HepG2 (cell line): ENCODE data around the gene INTS3. TPM values are rescaled to one million over a fixed set of nuclear protein-coding genes. Genes with fewer than 3 reads are reported as not detected.

Source experiments
- ATAC-seq: fragments of 200-7000 bp; cut with Tn5 transposase; 3 replicates; pipeline ENCODE4 v1.9.1; 2020; ENCODE audit warnings: mild to moderate bottlenecking, moderate library complexity
- BruUV-seq: library from RNA; stranded (reverse); fragments of 400-500 nt; replicated peaks from 2 replicates; lab custom pipeline; 2021; lab: Mats Ljungman, UMichigan
- CTCF ChIA-PET: fragments of 300-600 bp; formaldehyde crosslinking; extraction: SDS; loops from one replicate; lab custom pipeline; 2021; ENCODE audit warnings: low total read pairs, inconsistent platforms, low intra/inter-chr PET ratio; lab: Yijun Ruan, JAX
- POLR2A ChIA-PET: fragments of 350-600 bp; sonication (Branson Sonifier 250); formaldehyde crosslinking; loops from one replicate; lab custom pipeline; 2020; ENCODE audit warnings: antibody characterized with exemption, inconsistent platforms; lab: Yijun Ruan, JAX
- DNase-seq: peaks from one replicate; pipeline ENCODE4 v3.0.0-alpha.2; 2015; ENCODE audit warnings: low spot score
- FAIRE-seq: peaks from 3 replicates; lab custom pipeline; 2011; peaks lifted over from hg19 to GRCh38; lab: Jason Lieb, UNC
- H2AFZ ChIP-seq: one replicate; pipeline ENCODE4 v1.6.1; 2011; ENCODE audit warnings: low read length, inconsistent platforms
- H3K27ac ChIP-seq: fragments of 300-600 bp; 3 replicates; pipeline ENCODE4 v1.8.0; 2011; ENCODE audit warnings: mixed run types, mild to moderate bottlenecking, mixed read lengths, low read length, inconsistent platforms; ENCODE audit not compliant: insufficient read depth; ENCODE audit errors: extremely low read length
- H3K27me3 ChIP-seq, 2 experiments: fragments of 200-600 bp in 1 of 2; 2 replicates in 1 of 2; 3 replicates in 1 of 2; pipeline versions ENCODE4 v1.6.0 to v1.8.0; 2011; ENCODE audit warnings: low read length in 2 of 2, mild to moderate bottlenecking in 2 of 2, moderate library complexity in 2 of 2, inconsistent platforms in 1 of 2; ENCODE audit not compliant: insufficient read depth in 2 of 2, control insufficient read depth in 1 of 2
- H3K36me3 ChIP-seq, 2 experiments: fragments of 200-600 bp in 1 of 2; replicated peaks in 1 of 2; 2 replicates in 1 of 2; 3 replicates in 1 of 2; pipeline versions ENCODE4 v1.5.1 to v1.8.0; 2011; ENCODE audit warnings: low read length in 2 of 2, inconsistent platforms in 1 of 2; ENCODE audit not compliant: insufficient read depth in 2 of 2, control insufficient read depth in 1 of 2
- H3K4me1 ChIP-seq: 2 replicates; pipeline ENCODE4 v1.5.1; 2012; ENCODE audit warnings: low read length, inconsistent platforms; ENCODE audit not compliant: insufficient read depth
- H3K4me2 ChIP-seq: 2 replicates; pipeline ENCODE4 v1.6.0; 2011; ENCODE audit warnings: low read depth, low read length, inconsistent platforms
- H3K4me3 ChIP-seq, 3 experiments: fragments of 200-600 bp in 1 of 3; sonication (generic), shearing (Covaris generic) in 1 of 3; replicated peaks in 1 of 3; 2 replicates each; pipeline ENCODE4 v1.5.1; 2011 to 2016; ENCODE audit warnings: low read length in 3 of 3, inconsistent platforms in 2 of 3, low read depth in 2 of 3, mild to moderate bottlenecking in 2 of 3, control low read depth in 1 of 3, mixed read lengths in 1 of 3; ENCODE audit not compliant: insufficient read depth in 1 of 3
- H3K79me2 ChIP-seq: one replicate; pipeline ENCODE4 v1.6.1; 2011; ENCODE audit warnings: low read length, inconsistent platforms; ENCODE audit not compliant: insufficient read depth
- H3K9ac ChIP-seq: 2 replicates; pipeline ENCODE4 v1.6.0; 2011; ENCODE audit warnings: mild to moderate bottlenecking, low read depth, low read length, inconsistent platforms; ENCODE audit not compliant: insufficient read depth
- H3K9me3 ChIP-seq: 2 replicates; pipeline ENCODE4 v1.5.1; 2012; ENCODE audit warnings: mild to moderate bottlenecking, low read length
- H4K20me1 ChIP-seq: 2 replicates; pipeline ENCODE4 v1.6.0; 2011; ENCODE audit warnings: inconsistent platforms, mild to moderate bottlenecking, low read length, moderate library complexity; ENCODE audit not compliant: insufficient read depth
- ATM ChIP-seq: fragments of 450-650 bp; IDR thresholded peaks from 2 replicates; pipeline ENCODE4 v1.7.1; 2017; ENCODE audit warnings: mild to moderate bottlenecking, borderline replicate concordance
- BCLAF1 ChIP-seq: fragments of 450-650 bp; IDR thresholded peaks from 2 replicates; pipeline ENCODE4 v1.6.1; 2017; ENCODE audit warnings: mild to moderate bottlenecking
- FOXM1 ChIP-seq: sonication (generic); formaldehyde crosslinking; IDR thresholded peaks from 2 replicates; pipeline ENCODE4 v1.5.0; 2020; ENCODE audit warnings: missing genetic modification reagents
- LRRFIP1 ChIP-seq: sonication (generic); formaldehyde crosslinking; conservative IDR thresholded peaks from 2 replicates; pipeline ENCODE4 v1.4.0; 2020; ENCODE audit warnings: missing genetic modification reagents
- MTF1 ChIP-seq: sonication (generic); formaldehyde crosslinking; IDR thresholded peaks from 2 replicates; pipeline ENCODE4 v1.5.0; 2020; ENCODE audit warnings: missing genetic modification reagents
- NFIB ChIP-seq: sonication (generic); formaldehyde crosslinking; IDR thresholded peaks from 2 replicates; pipeline ENCODE4 v1.9.0; 2021; ENCODE audit warnings: missing genetic modification reagents, mild to moderate bottlenecking, borderline replicate concordance
- PHF5A ChIP-seq: IDR thresholded peaks from one replicate; pipeline ENCODE4 v1.6.1; 2018; ENCODE audit warnings: low read depth, missing genetic modification reagents; ENCODE audit not compliant: unreplicated experiment
- RAD21 ChIP-seq: fragments of 450-650 bp; formaldehyde crosslinking; IDR thresholded peaks from 2 replicates; pipeline ENCODE4 v1.5.0; 2020; ENCODE audit warnings: mild to moderate bottlenecking
- SIN3B ChIP-seq: fragments of 150-350 bp; IDR thresholded peaks from 2 replicates; pipeline ENCODE4 v1.6.1; 2014; ENCODE audit warnings: low read length
- ZBTB10 ChIP-seq: sonication (generic); formaldehyde crosslinking; IDR thresholded peaks from 2 replicates; pipeline ENCODE4 v1.4.0; 2020; ENCODE audit warnings: missing genetic modification reagents, borderline replicate concordance
- ZKSCAN8 ChIP-seq: IDR thresholded peaks from 2 replicates; pipeline ENCODE4 v1.6.1; 2016; ENCODE audit warnings: borderline replicate concordance, missing genetic modification reagents, missing compliant biosample characterization
- ZNF121 ChIP-seq: sonication (generic); formaldehyde crosslinking; IDR thresholded peaks from 2 replicates; pipeline ENCODE4 v1.5.0; 2020; ENCODE audit warnings: mild to moderate bottlenecking, missing genetic modification reagents
- ZNF3 ChIP-seq: IDR thresholded peaks from 2 replicates; pipeline ENCODE4 v1.7.0; 2017; ENCODE audit warnings: inconsistent platforms
- WGBS: methylation state at CpG from one replicate; pipeline ENCODE4 v1.1.6; 2017; ENCODE audit warnings: low lambda C conversion rate; 5-methylcytosine and 5-hydroxymethylcytosine counted together
- in situ Hi-C: cut with HindIII; loops from 2 replicates; pipeline ENCODE4 v1.10.0; 2017; ENCODE audit warnings: low pct_unique_long_range_greater_than_20kb; ENCODE audit not compliant: extremely low pct_ligation_motif_present
- intact Hi-C: fragments of 100-400 bp; cut with micrococcal nuclease; formaldehyde crosslinking; loops from one replicate; pipeline ENCODE4 v1.10.0; 2022; ENCODE audit not compliant: unreplicated experiment
- polyA plus RNA-seq, 8 experiments: library from polyadenylated mRNA; depleted of rRNA in 3 of 8; stranded (reverse) in 7 of 8; unstranded in 1 of 8; fragments of >200 nt; fragmentation: Illumina TruSeq in 4 of 8; extraction: Trizol in 4 of 8; gene quantifications; 2 replicates each; pipeline versions ENCODE4 v1.2.1 to v1.2.3, GENCODE V29; 2011 to 2016; ENCODE audit warnings: low read depth in 4 of 8, missing spikeins in 1 of 8, mixed read lengths in 1 of 8; ENCODE audit not compliant: insufficient read depth in 1 of 8
- total RNA-seq, 5 experiments: library from RNA; depleted of rRNA; stranded (reverse); fragments of >200 nt; fragmentation: Illumina TruSeq; extraction: Trizol; gene quantifications; 2 replicates each; pipeline ENCODE4 v1.2.3, GENCODE V29; 2016; ENCODE audit warnings: low read depth in 1 of 5

Gene INTS3
- total and polyA plus RNA-seq, 2 of the 13 experiments (the other 11 are each of a cell fraction or from before 2014, with no cell fraction given), result 17.2 to 27.2 TPM

GRCh38 chr1:153783233-153784190 is 55.7 kb downstream of the INTS3 start (continued):
- 0 out of 2 replicates have a peak, but pooled peaks have one; percentile 54 for TF ChIP-seq ZBTB10 (CRISPR knock-in tag)
- TF ChIP-seq NFIB (CRISPR knock-in tag), result no peak
- no peak for TF ChIP-seq SIN3B
- TF ChIP-seq RAD21 (CRISPR knock-in tag), result no peak
- no peak; the same call in 1 of the 2 replicates for TF ChIP-seq MTF1 (CRISPR knock-in tag)
- no peak for TF ChIP-seq ZKSCAN8 (CRISPR knock-in tag)

- ChIA-PET POLR2A (no interaction called here), CTCF (no interaction called here)
- Histone ChIP-seq H3K36me3 (no peaks in the 10 kb centered on the region), H3K27ac (no peak overlapping the region), H2AFZ (no peak overlapping the region), H3K9ac (no peak overlapping the region), H3K79me2 (no peaks in the 10 kb centered on the region), H3K4me2 (no peak overlapping the region), H3K4me3 (no peak overlapping the region), H3K4me1 (peaks cover 42% of the 10 kb centered on the region), H3K9me3 (no peaks in the 10 kb centered on the region), H4K20me1 (no peaks in the 10 kb centered on the region), H3K27me3 (peaks cover 0 to 16% of the 10 kb centered on the region in 2 experiments; a peak in 1 of 5 replicates)
- in situ Hi-C loops (no loop called here), intact Hi-C loops (no loop called here)
- BruUV-seq, result no TSS peak
- 57% methylated on average over 4 of the region's 4 CpGs for WGBS
- DNase-seq (no peak), FAIRE-seq (no peak), ATAC-seq (no peak)
- TF ChIP-seq FOXM1 (CRISPR knock-in tag) (no peak), BCLAF1 (no peak), ATM (no peak), ZNF3 (CRISPR knock-in tag) (no peak), PHF5A (no peak), ZNF121 (no peak), LRRFIP1 (CRISPR knock-in tag) (no peak)
These were observed 58.4 kb downstream of the INTS3 start for GRCh38 chr1:153786038-153786790.
